Endothelial cell of umbilical vein (primary cell): Measurements from ENCODE around the gene MRO. TPM values are rescaled to one million over a fixed set of nuclear protein-coding genes. Genes with fewer than 3 reads are reported as not detected.

Source experiments
- BruUV-seq: library from RNA; stranded (reverse); fragments of 400-500 nt; replicated peaks from 2 replicates; lab custom pipeline; 2021; lab: Mats Ljungman, UMichigan
- CTCF ChIA-PET: fragments of 300-600, 350-600 bp; sonication (Branson Sonifier 250); formaldehyde crosslinking; loops from one replicate; lab custom pipeline; 2021; ENCODE audit warnings: antibody characterized with exemption, inconsistent platforms; lab: Charles Lee
- POLR2A ChIA-PET: fragments of 300-600, 350-600 bp; sonication (Branson Sonifier 250); formaldehyde crosslinking; loops from one replicate; lab custom pipeline; 2021; ENCODE audit warnings: antibody characterized with exemption, inconsistent platforms; lab: Charles Lee
- DNase-seq: peaks from one replicate; pipeline ENCODE4 v3.0.0-alpha.2; 2011; ENCODE audit warnings: low read depth, low spot score
- FAIRE-seq: peaks from 2 replicates; lab custom pipeline; 2011; peaks lifted over from hg19 to GRCh38; lab: Jason Lieb, UNC
- H2AFZ ChIP-seq: 2 replicates; pipeline ENCODE4 v1.6.0; 2012; ENCODE audit warnings: low read depth, low read length, control low read depth, inconsistent platforms
- H3K27ac ChIP-seq: 2 replicates; pipeline ENCODE4 v1.5.1; 2011; ENCODE audit warnings: low read depth, mild to moderate bottlenecking, control low read depth, low read length, moderate library complexity; ENCODE audit not compliant: insufficient read depth
- H3K27me3 ChIP-seq, 2 experiments: 2 replicates each; pipeline versions ENCODE4 v1.6.0 to v1.6.1; 2011; ENCODE audit warnings: low read length in 2 of 2, mixed read lengths in 1 of 2; ENCODE audit not compliant: control insufficient read depth in 2 of 2, insufficient read depth in 2 of 2
- H3K36me3 ChIP-seq, 2 experiments: 2 replicates in 1 of 2; 3 replicates in 1 of 2; pipeline ENCODE4 v1.5.1; 2011; ENCODE audit warnings: low read length in 2 of 2, mild to moderate bottlenecking in 1 of 2, moderate library complexity in 1 of 2; ENCODE audit not compliant: control insufficient read depth in 2 of 2, insufficient read depth in 2 of 2; ENCODE audit errors: extremely low read depth in 1 of 2
- H3K4me1 ChIP-seq: 3 replicates; pipeline ENCODE4 v1.5.1; 2011; ENCODE audit warnings: mild to moderate bottlenecking, low read length; ENCODE audit not compliant: control insufficient read depth, insufficient read depth; ENCODE audit errors: extremely low read depth
- H3K4me2 ChIP-seq: 2 replicates; pipeline ENCODE4 v1.6.1; 2011; ENCODE audit warnings: low read length, control low read depth, mixed read lengths; ENCODE audit not compliant: insufficient read depth
- H3K4me3 ChIP-seq, 3 experiments: fragments of 200-600 bp in 1 of 3; sonication (generic), shearing (Covaris generic) in 1 of 3; replicated peaks in 1 of 3; 2 replicates each; pipeline ENCODE4 v1.5.1; 2011 to 2016; ENCODE audit warnings: control low read depth in 3 of 3, low read length in 3 of 3, mild to moderate bottlenecking in 2 of 3, inconsistent platforms in 1 of 3, low read depth in 1 of 3, moderate library complexity in 1 of 3; ENCODE audit not compliant: insufficient read depth in 1 of 3
- H3K79me2 ChIP-seq: 2 replicates; pipeline ENCODE4 v1.6.0; 2012; ENCODE audit warnings: low read length, inconsistent platforms; ENCODE audit not compliant: control insufficient read depth, insufficient read depth
- H3K9ac ChIP-seq: replicated peaks from 2 replicates; pipeline ENCODE3; 2011; ENCODE audit warnings: low read length, control low read depth; ENCODE audit not compliant: insufficient read depth; ENCODE audit errors: extremely low read depth
- H3K9me1 ChIP-seq: replicated peaks from 3 replicates; pipeline ENCODE4 v1.6.0; 2011; ENCODE audit warnings: mild to moderate bottlenecking, low read length; ENCODE audit not compliant: control insufficient read depth, insufficient read depth; ENCODE audit errors: extremely low read depth
- H3K9me3 ChIP-seq: replicated peaks from 2 replicates; pipeline ENCODE4 v1.5.1; 2012; ENCODE audit warnings: low read length, inconsistent platforms; ENCODE audit not compliant: control insufficient read depth, insufficient read depth
- H4K20me1 ChIP-seq: replicated peaks from 2 replicates; pipeline ENCODE3; 2011; ENCODE audit warnings: mild to moderate bottlenecking, low read length; ENCODE audit not compliant: control insufficient read depth, insufficient read depth; ENCODE audit errors: extremely low read depth
- CTCF ChIP-seq, 2 donors: IDR thresholded peaks; 1 replicate in 1 of 2; 2 replicates in 1 of 2; pipeline ENCODE4 v1.5.1; 2011; ENCODE audit warnings: low read length in 2 of 2, mild to moderate bottlenecking in 2 of 2, moderate library complexity in 2 of 2, control low read depth in 1 of 2, inconsistent platforms in 1 of 2, low read depth in 1 of 2; ENCODE audit not compliant: insufficient read depth in 1 of 2; ENCODE audit errors: extremely low read depth in 1 of 2
- EZH2 ChIP-seq: IDR thresholded peaks from 2 replicates; pipeline ENCODE4 v1.6.1; 2012; ENCODE audit warnings: borderline replicate concordance, low read depth, mild to moderate bottlenecking, moderate library complexity, low read length, inconsistent platforms; ENCODE audit not compliant: severe bottlenecking
- FOS ChIP-seq: IDR thresholded peaks from 2 replicates; pipeline ENCODE4 v1.6.1; 2011; ENCODE audit warnings: mild to moderate bottlenecking, low read length, moderate library complexity, borderline replicate concordance; ENCODE audit not compliant: insufficient read depth
- GATA2 ChIP-seq: IDR thresholded peaks from 2 replicates; pipeline ENCODE4 v1.7.0; 2011; ENCODE audit warnings: low read depth, mild to moderate bottlenecking, moderate library complexity, mixed read lengths, low read length; ENCODE audit not compliant: insufficient read length, insufficient read depth
- JUN ChIP-seq: IDR thresholded peaks from 2 replicates; pipeline ENCODE4 v1.6.1; 2011; ENCODE audit warnings: borderline replicate concordance, low read depth; ENCODE audit not compliant: insufficient read length, insufficient read depth
- MAX ChIP-seq: IDR thresholded peaks from 2 replicates; pipeline ENCODE4 v1.6.1; 2011; ENCODE audit not compliant: insufficient read depth, insufficient read length
- MYC ChIP-seq: IDR thresholded peaks from one replicate; pipeline ENCODE4 v1.6.1; 2011; ENCODE audit warnings: mild to moderate bottlenecking, low read depth, low read length
- POLR2A ChIP-seq: IDR thresholded peaks from 2 replicates; pipeline ENCODE4 v1.6.1; 2012; ENCODE audit warnings: low read depth, mild to moderate bottlenecking, control low read depth, low read length
- POLR2AphosphoS5 ChIP-seq: IDR thresholded peaks from 2 replicates; pipeline ENCODE4 v1.6.1; 2012; ENCODE audit warnings: low read depth, mild to moderate bottlenecking, control low read depth, low read length, moderate library complexity; ENCODE audit not compliant: insufficient read depth
- dilution Hi-C: fragments of 300-500 bp; cut with MboI; formaldehyde crosslinking; loops from one replicate; pipeline ENCODE4 v1.15.0; 2019; ENCODE audit warnings: low sequenced_read_pairs; ENCODE audit not compliant: extremely low pct_ligation_motif_present
- intact Hi-C: fragments of 100-400 bp; cut with micrococcal nuclease; formaldehyde crosslinking; loops from one replicate; pipeline ENCODE4 v1.10.0; 2022
- polyA plus RNA-seq, 4 experiments: library from polyadenylated mRNA; depleted of rRNA in 3 of 4; stranded (reverse) in 3 of 4; unstranded in 1 of 4; fragments of >200 nt; gene quantifications; 2 replicates each; pipeline versions ENCODE4 v1.2.1 to v1.2.3, GENCODE V29; 2011 to 2012; ENCODE audit warnings: missing spikeins in 1 of 4
- total RNA-seq: library from RNA; stranded (reverse); gene quantifications from 2 replicates; pipeline ENCODE4 v1.2.3, GENCODE V29; 2021

Gene MRO
- total and polyA plus RNA-seq, 2 donors (not counting 3 experiments of a cell fraction or from before 2014, with no cell fraction given), result not detected

DNA sequence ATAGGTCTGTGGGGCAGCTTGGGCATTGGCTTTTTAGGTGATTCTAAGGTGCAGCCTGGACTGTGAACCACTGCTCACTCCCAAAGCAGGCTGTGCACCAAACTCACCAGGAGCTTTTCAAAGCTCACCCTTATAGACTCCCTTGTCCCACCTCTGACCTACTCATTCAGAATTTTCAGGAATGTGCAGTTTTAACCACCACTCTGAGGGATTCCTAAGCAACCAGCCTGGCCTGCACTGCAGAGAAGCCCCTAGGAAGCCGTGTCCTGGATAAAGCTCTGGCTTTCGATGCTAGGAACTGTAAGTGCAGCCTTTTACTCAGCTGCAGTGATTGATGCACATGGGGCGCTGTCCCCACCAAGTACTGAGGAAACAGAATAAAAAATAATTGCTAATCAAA is 33.0 kb downstream of the MRO start:
- H3K4me3 ChIP-seq, result no peak overlapping the region
- no peaks in the 10 kb centered on the region for H3K9me1 ChIP-seq
- POLR2A ChIA-PET, result no interaction called here
- H3K36me3 ChIP-seq, result no peaks in the 10 kb centered on the region
- H3K4me1 ChIP-seq, result no peaks in the 10 kb centered on the region
- TF ChIP-seq FOS, result no peak
- TF ChIP-seq CTCF (IDR thresholded peaks at IDR 0.05; ENCODE audit: extremely low read depth in 1 of 2, insufficient read depth in 1 of 2, low read depth in 1 of 2, low read length in 2 of 2), result no peak
- no peak for TF ChIP-seq MYC
- TF ChIP-seq POLR2A, result no peak
- TF ChIP-seq POLR2AphosphoS5, result no peak
- no peak for TF ChIP-seq MAX
- no peak for TF ChIP-seq EZH2
- no peak for TF ChIP-seq GATA2
- TF ChIP-seq JUN, result no peak
- no peak overlapping the region for H3K4me2 ChIP-seq
- DNase-seq (no peak), FAIRE-seq (no peak)
- no peaks in the 10 kb centered on the region for H3K9me3 ChIP-seq
- intact Hi-C loops, result no loop called here
- H3K27me3 ChIP-seq, result no peaks in the 10 kb centered on the region
- no peak overlapping the region for H3K9ac ChIP-seq
- H4K20me1 ChIP-seq, result no peaks in the 10 kb centered on the region
- no peak overlapping the region for H2AFZ ChIP-seq
- no TSS peak for BruUV-seq
- dilution Hi-C loops, result no loop called here
- H3K79me2 ChIP-seq, result no peaks in the 10 kb centered on the region
- no peak overlapping the region for H3K27ac ChIP-seq
- CTCF ChIA-PET, result no interaction called here
